Motor neuron (in vitro differentiated cells): Measurements from ENCODE around the gene GHRH. TPM values are rescaled to one million over a fixed set of nuclear protein-coding genes. Genes with fewer than 3 reads are reported as not detected.

ENCODE experiments used
- ATAC-seq, 8 experiments: fragments of 200-7000 bp; cut with Tn5 transposase; replicated peaks in 6 of 8; 2 replicates each; pipeline ENCODE4 v1.8.0; 2021; ENCODE audit warnings: mild to moderate bottlenecking in 8 of 8, moderate library complexity in 8 of 8
- H3K27ac ChIP-seq, 2 donors: fragments of 250-450 bp; sonication (Bioruptor Pico); 2 replicates each; pipeline ENCODE4 v1.9.0; 2021; ENCODE audit warnings: antibody characterized with exemption in 2 of 2, mild to moderate bottlenecking in 2 of 2, moderate library complexity in 1 of 2
- H3K4me1 ChIP-seq, 2 donors: fragments of 250-450 bp; sonication (Bioruptor Pico); replicated peaks in 1 of 2; 2 replicates each; pipeline ENCODE4 v1.6.1; 2021; ENCODE audit warnings: antibody characterized with exemption in 2 of 2, mild to moderate bottlenecking in 2 of 2, moderate library complexity in 1 of 2
- H3K4me3 ChIP-seq, 5 donors: fragments of 250-450 bp; sonication (Bioruptor Pico); 2 replicates each; pipeline ENCODE4 v1.9.0; 2021; ENCODE audit warnings: antibody characterized with exemption in 5 of 5, mild to moderate bottlenecking in 5 of 5, moderate library complexity in 4 of 5
- whole genome bisulfite sequencing, 10 experiments: fragments of 450-650 bp; shearing (Covaris generic); methylation state at CpG; one replicate each; pipeline ENCODE4 v1.0.0; 2022; 5-methylcytosine and 5-hydroxymethylcytosine counted together
- in situ Hi-C, 9 experiments: fragments of 400-800 bp; cut with MboI; loops; one replicate each; pipeline ENCODE4 v1.15.0; 2021; ENCODE audit warnings: low sequenced_read_pairs in 9 of 9, low pct_unique_long_range_greater_than_20kb in 2 of 9; ENCODE audit not compliant: unreplicated experiment in 9 of 9
- total RNA-seq, 8 experiments: library from RNA; unstranded; fragments of 300-600 nt; gene quantifications; 2 replicates each; pipeline versions ENCODE4 v1.2.3 to v1.2.4, GENCODE V29; 2022

GHRH gene
- total RNA-seq, 8 experiments from 2014 or later = not detected

GRCh38 chr20:37228656-37229055, 33.0 kb downstream of the GHRH start:
- no peak overlapping the region for H3K27ac ChIP-seq
- H3K4me3 ChIP-seq = no peak overlapping the region
- in situ Hi-C loops = no loop called here
- H3K4me1 ChIP-seq = peaks cover 26 to 31% of the 10 kb centered on the region in 2 donors
- WGBS, 10 experiments = 75 to 100% (median 83%) methylated on average over 1 to 5 of the region's 5 CpGs; no CpG with 5 or more reads in 4 of the 10 experiments
- no peak for ATAC-seq

GRCh38 chr20:37228082-37228481, 33.5 kb downstream of the GHRH start:
- ATAC-seq = no peak
- 42 to 94% (median 70%) methylated on average over 1 to 6 of the region's 6 CpGs; no CpG with 5 or more reads in 3 of the 10 experiments for WGBS, 10 experiments
- in situ Hi-C loops = no loop called here
- H3K27ac ChIP-seq = peak overlapping the region in 1 of 2 donors; percentile 21
- no peak overlapping the region for H3K4me3 ChIP-seq
- peaks cover 26 to 31% of the 10 kb centered on the region in 2 donors for H3K4me1 ChIP-seq

- Histone ChIP-seq H3K4me3 (no peak overlapping the region), H3K27ac (no peak overlapping the region), H3K4me1 (peaks cover 26 to 31% of the 10 kb centered on the region in 2 donors)
- in situ Hi-C loops = no loop called here
- no peak for ATAC-seq
- 81 to 100% (median 90%) methylated on average over 1 to 3 of the region's 3 CpGs; no CpG with 5 or more reads in 5 of the 10 experiments for WGBS, 10 experiments
Observed at GRCh38 chr20:37226889-37227288, 34.7 kb downstream of the GHRH start.

- in situ Hi-C loops = no loop called here
- Histone ChIP-seq H3K27ac (no peak overlapping the region), H3K4me1 (peaks cover 30 to 37% of the 10 kb centered on the region in 2 donors), H3K4me3 (no peak overlapping the region)
- WGBS, 10 experiments = 80 to 100% (median 100%) methylated on average over 1 to 5 of the region's 5 CpGs; no CpG with 5 or more reads in 2 of the 10 experiments
- ATAC-seq = no peak
Observed at GRCh38 chr20:37225146-37225545, 36.5 kb downstream of the GHRH start.

- Histone ChIP-seq H3K27ac (no peak overlapping the region), H3K4me1 (peaks cover 19 to 28% of the 10 kb centered on the region in 2 donors), H3K4me3 (no peak overlapping the region)
- in situ Hi-C loops = loop anchor here in 1 of 9 experiments (25.0 kb wide), 1 partner anchor 314 kb away; the partner anchor contains the start of gene BLCAP
- ATAC-seq = peak in 3 of 8 experiments; percentile 86 to 97 (median 95)
Observed at GRCh38 chr20:37223053-37223452, 38.6 kb downstream of the GHRH start.

GRCh38 chr20:37222086-37222485, 39.5 kb downstream of the GHRH start:
- Histone ChIP-seq H3K4me1 (peaks cover 19 to 25% of the 10 kb centered on the region in 2 donors), H3K4me3 (no peak overlapping the region), H3K27ac (no peak overlapping the region)
- WGBS, 10 experiments = 93 to 100% (median 100%) methylated on average over 1 to 4 of the region's 4 CpGs; no CpG with 5 or more reads in 4 of the 10 experiments
- in situ Hi-C loops = loop anchor here in 1 of 9 experiments (25.0 kb wide), 1 partner anchor 315 kb away; the partner anchor contains the start of gene BLCAP
- ATAC-seq = no peak

- ATAC-seq = peak in 7 of 8 experiments; percentile 15 to 75 (median 49)
- Histone ChIP-seq H3K27ac (peak overlapping the region; percentile 46 to 61), H3K4me1 (peaks cover 19 to 25% of the 10 kb centered on the region in 2 donors), H3K4me3 (no peak overlapping the region)
- WGBS, 10 experiments = 0 to 79% (median 22%) methylated on average over 1 to 2 of the region's 3 CpGs; no CpG with 5 or more reads in 1 of the 10 experiments
- in situ Hi-C loops = loop anchor here in 1 of 9 experiments (25.0 kb wide), 1 partner anchor 317 kb away; the partner anchor contains the start of gene BLCAP
Observed at GRCh38 chr20:37220731-37221130, 40.9 kb downstream of the GHRH start.

GRCh38 chr20:37219751-37220668, 41.6 kb downstream of the GHRH start:
- H3K4me1 ChIP-seq = peaks cover 19 to 25% of the 10 kb centered on the region in 2 donors
- peak overlapping the region; percentile 46 to 61 for H3K27ac ChIP-seq
- in situ Hi-C loops = loop anchor here in 1 of 9 experiments (25.0 kb wide), 1 partner anchor 317 kb away; the partner anchor contains the start of gene BLCAP
- no peak overlapping the region for H3K4me3 ChIP-seq
- 33 to 90% (median 57%) methylated on average over 2 to 8 of the region's 10 CpGs for WGBS, 10 experiments
- ATAC-seq = peak in 3 of 8 experiments; percentile 67 to 86 (median 77)

- Histone ChIP-seq H3K4me1 (peaks cover 19 to 25% of the 10 kb centered on the region in 2 donors), H3K4me3 (no peak overlapping the region), H3K27ac (no peak overlapping the region)
- ATAC-seq = no peak
- 75 to 100% (median 85%) methylated on average over 2 to 4 of the region's 4 CpGs for WGBS, 10 experiments
- in situ Hi-C loops = loop anchor here in 1 of 9 experiments (25.0 kb wide), 1 partner anchor 318 kb away; the partner anchor contains the start of gene BLCAP
Observed at GRCh38 chr20:37218976-37219375, 42.6 kb downstream of the GHRH start.

GRCh38 chr20:37218441-37218840, 43.2 kb downstream of the GHRH start:
- Histone ChIP-seq H3K4me1 (peaks cover 19 to 25% of the 10 kb centered on the region in 2 donors), H3K27ac (no peak overlapping the region), H3K4me3 (no peak overlapping the region)
- 86 to 100% (median 100%) methylated on average over 1 to 4 of the region's 4 CpGs; no CpG with 5 or more reads in 3 of the 10 experiments for WGBS, 10 experiments
- ATAC-seq = no peak
- in situ Hi-C loops = loop anchor here in 1 of 9 experiments (25.0 kb wide), 1 partner anchor 319 kb away; the partner anchor contains the start of gene BLCAP

GRCh38 chr20:37209661-37210314, 51.8 kb downstream of the GHRH start:
- Histone ChIP-seq H3K27ac (no peak overlapping the region), H3K4me1 (peaks cover 0 to 4% of the 10 kb centered on the region in 2 donors), H3K4me3 (no peak overlapping the region)
- WGBS, 10 experiments = 70 to 100% (median 93%) methylated on average over 1 to 5 of the region's 6 CpGs; no CpG with 5 or more reads in 1 of the 10 experiments
- in situ Hi-C loops = loop anchor here in 2 of 9 experiments (10.0 to 25.0 kb wide), 2 partner anchors 325 to 328 kb away; partner anchors contain the start of gene BLCAP (in 1 of the 2)
- no peak for ATAC-seq

GRCh38 chr20:37209193-37209592, 52.4 kb downstream of the GHRH start:
- WGBS, 10 experiments = 100% methylated on average over 1 to 3 of the region's 3 CpGs; no CpG with 5 or more reads in 3 of the 10 experiments
- Histone ChIP-seq H3K4me1 (peaks cover 0 to 10% of the 10 kb centered on the region in 2 donors), H3K4me3 (no peak overlapping the region), H3K27ac (no peak overlapping the region)
- no peak for ATAC-seq
- in situ Hi-C loops = loop anchor here in 2 of 9 experiments (10.0 to 25.0 kb wide), 2 partner anchors 326 to 328 kb away; partner anchors contain the start of gene BLCAP (in 1 of the 2)
